Stimulated activated CD4-positive, alpha-beta T cell treated with anti-CD3 and anti-CD28 coated beads, Interleukin-4, amount 100 ng/mL, for 1 hour (primary cell): ENCODE measurements around the gene NES.

Experiments
- DNase-seq: peaks from one replicate; pipeline ENCODE4 v3.0.0-alpha.2; 2020

The NES gene

GRCh38 chr1:156618853-156619581, 58.2 kb downstream of the NES start, which contains the start of gene HAPLN2:
Gene HAPLN2 (plus strand): TSS chr1:156619415. CDS start chr1:156623491, 4,076 bp downstream.
- DNase-seq: peak; percentile 40
